Fibroblast of the conjunctiva (primary cell): ENCODE results near the gene HLX.

ENCODE experiments used
- DNase-seq: peaks from one replicate; pipeline ENCODE4 v3.0.0-alpha.2; 2010; ENCODE audit warnings: low read depth

HLX gene

GRCh38 chr1:220879076-220879508 is at the start of gene HLX:
Gene HLX (plus strand): TSS chr1:220879443. CDS start chr1:220879858, 415 bp downstream.
- peak; percentile 95 for DNase-seq

GRCh38 chr1:220833436-220833835 is 45.8 kb upstream of the HLX start:
- no peak for DNase-seq

GRCh38 chr1:220834155-220834870 is 44.9 kb upstream of the HLX start:
- no peak for DNase-seq

GRCh38 chr1:220838578-220838977 is 40.7 kb upstream of the HLX start:
- DNase-seq, result no peak

- DNase-seq, result no peak
Measured at GRCh38 chr1:220839474-220839873, 39.8 kb upstream of the HLX start.

GRCh38 chr1:220841293-220841692 is 38.0 kb upstream of the HLX start:
- DNase-seq, result no peak

GRCh38 chr1:220843481-220844011 is 35.7 kb upstream of the HLX start:
- DNase-seq, result peak; percentile 28

- no peak for DNase-seq
Measured at GRCh38 chr1:220852408-220852807, 26.8 kb upstream of the HLX start.

- DNase-seq, result no peak
Measured at GRCh38 chr1:220872296-220872695, 6.9 kb upstream of the HLX start.

- no peak for DNase-seq
Measured at GRCh38 chr1:220873087-220873486, 6.2 kb upstream of the HLX start.

- peak; percentile 70 for DNase-seq
Measured at GRCh38 chr1:220873868-220874655, 5.2 kb upstream of the HLX start.

GRCh38 chr1:220875260-220875659 is 4.0 kb upstream of the HLX start:
- DNase-seq, result no peak

- DNase-seq, result no peak
Measured at GRCh38 chr1:220876511-220877376, 2.5 kb upstream of the HLX start.

- DNase-seq, result no peak
Measured at GRCh38 chr1:220877377-220878095, 1.7 kb upstream of the HLX start.

GRCh38 chr1:220878191-220879075 is 810 bp upstream of the HLX start:
- DNase-seq, result no peak

GRCh38 chr1:220879509-220880361 is 492 bp downstream of the HLX start:
- no peak for DNase-seq

GRCh38 chr1:220880362-220880670 is 1.1 kb downstream of the HLX start:
- no peak for DNase-seq

GRCh38 chr1:220880726-220881506 is 1.7 kb downstream of the HLX start:
- DNase-seq, result peak; percentile 70
